Hepatocyte (in vitro differentiated cells): Measurements from ENCODE around the gene CHST14. TPM values are rescaled to one million over a fixed set of nuclear protein-coding genes. Genes with fewer than 3 reads are reported as not detected.
"Not testable (repeated sequence)": the region's sequence is repeated elsewhere in the genome, so short reads cannot be mapped to it uniquely, and the experiment has no call there.

Source experiments
- DNase-seq: peaks from one replicate; pipeline ENCODE4 v3.0.0-alpha.2; 2016; ENCODE audit warnings: low spot score
- H2AFZ ChIP-seq: fragments of 200-600 bp; sonication (generic); 2 replicates; pipeline ENCODE4 v1.6.0; 2016; ENCODE audit warnings: antibody characterized with exemption, mild to moderate bottlenecking
- H3K27ac ChIP-seq: fragments of 200-600 bp; sonication (generic); 2 replicates; pipeline ENCODE4 v1.5.1; 2016; ENCODE audit warnings: mild to moderate bottlenecking
- H3K27me3 ChIP-seq: fragments of 200-600 bp; sonication (generic); 2 replicates; pipeline ENCODE4 v1.6.1; 2016
- H3K36me3 ChIP-seq: fragments of 200-600 bp; sonication (generic); replicated peaks from 2 replicates; pipeline ENCODE4 v1.5.1; 2016; ENCODE audit warnings: low read depth; ENCODE audit not compliant: insufficient read depth
- H3K4me1 ChIP-seq: fragments of 200-600 bp; sonication (generic); 2 replicates; pipeline ENCODE4 v1.5.1; 2016; ENCODE audit warnings: mild to moderate bottlenecking, moderate library complexity; ENCODE audit not compliant: insufficient read depth
- H3K4me2 ChIP-seq: fragments of 200-600 bp; sonication (generic); 2 replicates; pipeline ENCODE4 v1.6.0; 2016
- H3K4me3 ChIP-seq: fragments of 200-600 bp; sonication (generic); 2 replicates; pipeline ENCODE4 v1.5.1; 2016; ENCODE audit warnings: mild to moderate bottlenecking
- H3K79me2 ChIP-seq: fragments of 200-600 bp; sonication (generic); 2 replicates; pipeline ENCODE4 v1.6.0; 2017; ENCODE audit warnings: mild to moderate bottlenecking
- H3K9me2 ChIP-seq: fragments of 200-600 bp; sonication (generic); replicated peaks from 2 replicates; pipeline ENCODE4 v1.6.0; 2017; ENCODE audit warnings: mild to moderate bottlenecking; ENCODE audit not compliant: insufficient read depth
- H3K9me3 ChIP-seq: fragments of 200-600 bp; sonication (generic); 2 replicates; pipeline ENCODE4 v1.5.1; 2016; ENCODE audit warnings: low read depth, mild to moderate bottlenecking
- H4K20me1 ChIP-seq: fragments of 200-600 bp; sonication (generic); 2 replicates; pipeline ENCODE4 v1.6.0; 2016; ENCODE audit warnings: mild to moderate bottlenecking; ENCODE audit not compliant: insufficient read depth, poor library complexity, severe bottlenecking
- CTCF ChIP-seq: fragments of 200-600 bp; sonication (generic); IDR thresholded peaks from 2 replicates; pipeline ENCODE4 v1.5.1; 2016; ENCODE audit warnings: antibody characterized with exemption, mild to moderate bottlenecking; ENCODE audit not compliant: poor library complexity
- EZH2 ChIP-seq: fragments of 200-600 bp; sonication (generic); IDR thresholded peaks from 2 replicates; pipeline ENCODE4 v1.6.1; 2016; ENCODE audit warnings: antibody characterized with exemption, mild to moderate bottlenecking, borderline replicate concordance
- EZH2phosphoT487 ChIP-seq: fragments of 200-600 bp; sonication (generic); IDR thresholded peaks from one replicate; pipeline ENCODE4 v1.6.1; 2018; ENCODE audit warnings: antibody characterized with exemption, mild to moderate bottlenecking, low read depth, moderate library complexity; ENCODE audit not compliant: unreplicated experiment, severe bottlenecking
- WGBS: methylation state at CpG from one replicate; pipeline ENCODE4 v1.1.6; 2016; ENCODE audit warnings: low lambda C conversion rate; ENCODE audit errors: missing lambda C conversion rate; 5-methylcytosine and 5-hydroxymethylcytosine counted together
- polyA plus RNA-seq: library from polyadenylated mRNA; unstranded; fragments of >200 nt; fragmentation: Nextera tagmentation; extraction: Ambion mirVana; gene quantifications from 2 replicates; pipeline ENCODE4 v1.2.1, GENCODE V29; 2016
- total RNA-seq: library from RNA; depleted of rRNA; stranded (reverse); fragments of >200 nt; gene quantifications from 2 replicates; pipeline ENCODE4 v1.2.3, GENCODE V29; 2014

The CHST14 gene
- total and polyA plus RNA-seq, 2 experiments from 2014 or later = 15.7 to 16.6 TPM

GRCh38 chr15:40450047-40450446 is 20.7 kb upstream of the CHST14 start:
- WGBS = 94% methylated on average over 2 of the region's 2 CpGs
- Histone ChIP-seq H3K4me3 (no peak overlapping the region), H3K36me3 (no peaks in the 10 kb centered on the region), H2AFZ (no peak overlapping the region), H3K4me1 (peaks cover 32% of the 10 kb centered on the region), H3K27me3 (no peaks in the 10 kb centered on the region), H3K27ac (no peak overlapping the region), H3K79me2 (peaks cover 94% of the 10 kb centered on the region), H4K20me1 (peaks cover 90% of the 10 kb centered on the region), H3K9me3 (no peaks in the 10 kb centered on the region), H3K9me2 (no peaks in the 10 kb centered on the region), H3K4me2 (no peak overlapping the region)
- no peak for DNase-seq
- no peak for TF ChIP-seq CTCF
- TF ChIP-seq EZH2 = no peak
- TF ChIP-seq EZH2phosphoT487 = no peak

- H3K36me3 ChIP-seq = no peaks in the 10 kb centered on the region
- no peak overlapping the region for H3K4me3 ChIP-seq
- no peaks in the 10 kb centered on the region for H3K9me3 ChIP-seq
- peaks cover 98% of the 10 kb centered on the region for H3K79me2 ChIP-seq
- 61% methylated on average over 3 of the region's 3 CpGs for WGBS
- no peak for DNase-seq
- no peaks in the 10 kb centered on the region for H3K27me3 ChIP-seq
- peaks cover 93% of the 10 kb centered on the region for H4K20me1 ChIP-seq
- no peak overlapping the region for H2AFZ ChIP-seq
- peak overlapping the region; percentile 36 for H3K27ac ChIP-seq
- H3K4me2 ChIP-seq = no peak overlapping the region
- peaks cover 37% of the 10 kb centered on the region for H3K4me1 ChIP-seq
- no peaks in the 10 kb centered on the region for H3K9me2 ChIP-seq
- TF ChIP-seq CTCF = no peak
- no peak for TF ChIP-seq EZH2phosphoT487
- TF ChIP-seq EZH2 = no peak
Observed at GRCh38 chr15:40451527-40452158, 19.1 kb upstream of the CHST14 start.

- H3K4me1 ChIP-seq = peaks cover 40% of the 10 kb centered on the region
- no peaks in the 10 kb centered on the region for H3K9me2 ChIP-seq
- peaks cover 93% of the 10 kb centered on the region for H4K20me1 ChIP-seq
- DNase-seq = no peak
- H2AFZ ChIP-seq = no peak overlapping the region
- TF ChIP-seq CTCF = no peak
- TF ChIP-seq EZH2 = no peak
- TF ChIP-seq EZH2phosphoT487 = no peak
- no peak overlapping the region for H3K4me3 ChIP-seq
- peaks cover 98% of the 10 kb centered on the region for H3K79me2 ChIP-seq
- H3K9me3 ChIP-seq = no peaks in the 10 kb centered on the region
- 78% methylated on average over 11 of the region's 11 CpGs for WGBS
- H3K36me3 ChIP-seq = no peaks in the 10 kb centered on the region
- no peak overlapping the region for H3K27ac ChIP-seq
- H3K27me3 ChIP-seq = no peaks in the 10 kb centered on the region
- no peak overlapping the region for H3K4me2 ChIP-seq
Observed at GRCh38 chr15:40452296-40453090, 18.3 kb upstream of the CHST14 start.

GRCh38 chr15:40453941-40454340 is 16.8 kb upstream of the CHST14 start:
- not testable (repeated sequence) for DNase-seq, H3K27me3 ChIP-seq, H3K4me2 ChIP-seq, H3K4me3 ChIP-seq, H3K36me3 ChIP-seq, H3K9me3 ChIP-seq, H2AFZ ChIP-seq, H3K9me2 ChIP-seq
- Histone ChIP-seq H3K27ac (peak overlapping the region; percentile 69), H3K4me1 (peaks cover 40% of the 10 kb centered on the region), H4K20me1 (peaks cover 83% of the 10 kb centered on the region), H3K79me2 (peaks cover 94% of the 10 kb centered on the region)
- 96% methylated on average over 3 of the region's 3 CpGs for WGBS
